Lower leg skin (tissue), 4 donors: ENCODE measurements around the gene ST3GAL3. TPM values are rescaled to one million over a fixed set of nuclear protein-coding genes. Genes with fewer than 3 reads are reported as not detected.

Source experiments
- DNase-seq, 2 donors: peaks; one replicate each; pipeline ENCODE4 v3.0.0-alpha.2; 2019; ENCODE audit warnings: low spot score in 2 of 2
- H3K4me3 ChIP-seq: fragments of 200-600 bp; sonication (generic); 2 replicates; pipeline ENCODE4 v1.5.1; 2017; ENCODE audit warnings: mild to moderate bottlenecking, low read depth; ENCODE audit not compliant: poor library complexity, severe bottlenecking
- CTCF ChIP-seq, 3 donors: fragments of 450-650 bp; IDR thresholded peaks; one replicate each; pipeline ENCODE4 v1.5.1; 2016; ENCODE audit warnings: antibody characterized with exemption in 3 of 3, mild to moderate bottlenecking in 3 of 3, moderate library complexity in 2 of 3
- POLR2A ChIP-seq, 2 donors: fragments of 450-650 bp; IDR thresholded peaks; one replicate each; pipeline ENCODE4 v1.6.1; 2016 to 2017; ENCODE audit warnings: antibody characterized with exemption in 2 of 2, mild to moderate bottlenecking in 1 of 2, moderate library complexity in 1 of 2
- WGBS, 2 donors: methylation state at CpG; one replicate each; pipeline ENCODE4 v1.1.5; 2018; 5-methylcytosine and 5-hydroxymethylcytosine counted together
- intact Hi-C: fragments of 100-400 bp; cut with DNase I; formaldehyde crosslinking; loops from one replicate; pipeline ENCODE4 v1.15.0; 2023; ENCODE audit warnings: low total_unique reads
- total RNA-seq, 4 donors: library from RNA; depleted of rRNA; stranded (reverse); fragments of >200 nt; gene quantifications; one replicate each; pipeline ENCODE4 v1.1.0, GENCODE V29; 2016

ST3GAL3 gene
- total RNA-seq, 4 donors from 2014 or later = 6.9 to 10.5 (median 8.0) TPM

GRCh38 chr1:43947061-43947873 is 239.9 kb downstream of the ST3GAL3 start:
- TF ChIP-seq CTCF (IDR thresholded peaks at IDR 0.05) (no peak), POLR2A (IDR thresholded peaks at IDR 0.05) (no peak)
- intact Hi-C loops = no loop called here

GRCh38 chr1:43947874-43948437 is 240.6 kb downstream of the ST3GAL3 start:
- H3K4me3 ChIP-seq = no peak overlapping the region
- DNase-seq = no peak
- WGBS, 2 donors = 29 to 31% methylated on average over 3 of the region's 3 CpGs
- TF ChIP-seq POLR2A (IDR thresholded peaks at IDR 0.05) (no peak), CTCF (IDR thresholded peaks at IDR 0.05) (no peak)
- intact Hi-C loops = no loop called here

More at GRCh38 chr1:43947061-43947873, 239.9 kb downstream of the ST3GAL3 start:
- no peak for DNase-seq
- WGBS, 2 donors = 4 to 7% methylated on average over 12 to 26 of the region's 27 CpGs
- peak overlapping the region; percentile 74 for H3K4me3 ChIP-seq

GRCh38 chr1:43949678-43950077 is 242.3 kb downstream of the ST3GAL3 start:
- intact Hi-C loops = no loop called here
- WGBS, 2 donors = 87 to 100% methylated on average over 4 to 13 of the region's 13 CpGs
- TF ChIP-seq CTCF (IDR thresholded peaks at IDR 0.05) (no peak), POLR2A (IDR thresholded peaks at IDR 0.05) (no peak)
- no peak overlapping the region for H3K4me3 ChIP-seq
- DNase-seq = no peak

- DNase-seq = no peak
- intact Hi-C loops = no loop called here
- 86 to 90% methylated on average over 4 of the region's 4 CpGs for WGBS, 2 donors
- TF ChIP-seq CTCF (IDR thresholded peaks at IDR 0.05) = no peak
- TF ChIP-seq POLR2A (IDR thresholded peaks at IDR 0.05) = no peak
- H3K4me3 ChIP-seq = no peak overlapping the region
Observed at GRCh38 chr1:43951021-43951985, 244.0 kb downstream of the ST3GAL3 start.

GRCh38 chr1:43952731-43953346 is 245.5 kb downstream of the ST3GAL3 start:
- no peak for TF ChIP-seq CTCF (IDR thresholded peaks at IDR 0.05)
- TF ChIP-seq POLR2A (IDR thresholded peaks at IDR 0.05) = no peak
- no peak overlapping the region for H3K4me3 ChIP-seq
- intact Hi-C loops = no loop called here
- DNase-seq = no peak
- 66 to 69% methylated on average over 8 of the region's 8 CpGs for WGBS, 2 donors
